Cardiac fibroblast (primary cell): ENCODE measurements around the gene SOCS1.
"Not testable (repeated sequence)": the region's sequence is repeated elsewhere in the genome, so short reads cannot be mapped to it uniquely, and the experiment has no call there.

ENCODE experiments used
- DNase-seq, 2 donors: peaks; one replicate each; pipeline versions ENCODE4 v3.0.0 to v3.0.0-alpha.2; 2010; ENCODE audit warnings: low read depth in 2 of 2
- H3K4me3 ChIP-seq, 2 donors: replicated peaks in 1 of 2; 1 replicate in 1 of 2; 2 replicates in 1 of 2; pipeline ENCODE4 v1.5.1; 2011; ENCODE audit warnings: low read depth in 2 of 2, low read length in 2 of 2, mild to moderate bottlenecking in 2 of 2, moderate library complexity in 1 of 2
- CTCF ChIP-seq: IDR thresholded peaks from one replicate; pipeline ENCODE4 v1.5.1; 2011; ENCODE audit warnings: low read depth, mild to moderate bottlenecking, low read length, inconsistent platforms

Gene SOCS1

GRCh38 chr16:11295672-11296071, 39.7 kb upstream of the SOCS1 start:
- no peak for DNase-seq
- no peak for TF ChIP-seq CTCF
- H3K4me3 ChIP-seq: no peak overlapping the region

- H3K4me3 ChIP-seq: no peak overlapping the region
- DNase-seq: no peak
- no peak for TF ChIP-seq CTCF
Measured at GRCh38 chr16:11292076-11292748, 36.2 kb upstream of the SOCS1 start.

GRCh38 chr16:11291091-11291703, 35.2 kb upstream of the SOCS1 start:
- DNase-seq: no peak
- H3K4me3 ChIP-seq: no peak overlapping the region
- TF ChIP-seq CTCF: no peak

- no peak for TF ChIP-seq CTCF
- H3K4me3 ChIP-seq: no peak overlapping the region
- no peak for DNase-seq
Measured at GRCh38 chr16:11290102-11290893, 34.3 kb upstream of the SOCS1 start.

- not testable (repeated sequence) for DNase-seq, H3K4me3 ChIP-seq
Measured at GRCh38 chr16:11289696-11290095, 33.7 kb upstream of the SOCS1 start.

GRCh38 chr16:11289202-11289601, 33.2 kb upstream of the SOCS1 start:
- DNase-seq: no peak
- H3K4me3 ChIP-seq: no peak overlapping the region
- no peak for TF ChIP-seq CTCF

- DNase-seq: no peak
- TF ChIP-seq CTCF: no peak
- no peak overlapping the region for H3K4me3 ChIP-seq
Measured at GRCh38 chr16:11285842-11286241, 29.8 kb upstream of the SOCS1 start.
